Posterior vena cava (tissue), 2 donors: ENCODE measurements around the gene ITSN1. TPM values are rescaled to one million over a fixed set of nuclear protein-coding genes. Genes with fewer than 3 reads are reported as not detected.

Experiments used
- DNase-seq: peaks from one replicate; pipeline ENCODE4 v3.0.0-alpha.2; 2020; ENCODE audit warnings: low spot score
- intact Hi-C, 2 donors: fragments of 100-400 bp; cut with DNase I; formaldehyde crosslinking; loops; one replicate each; pipeline versions ENCODE4 v1.14.1 to v1.14.2; 2022 to 2023
- total RNA-seq, 2 donors: library from RNA; stranded (reverse); fragmentation: NEBNext Ultra II Directional; extraction: Animal tissue kit (Norgen Biotek cat#: 25700); gene quantifications; one replicate each; pipeline ENCODE4 v1.2.1, GENCODE V29; 2021
- donor health status: DM: yes; HTN: yes; CAD: no.
- donor health status: DM: yes; HTN: yes; CAD: no.

Gene ITSN1
- total RNA-seq, 2 donors from 2014 or later: 60.9 to 73.0 TPM

GRCh38 chr21:33892853-33893252 lies 250.6 kb downstream of the ITSN1 start:
- intact Hi-C loops: loop anchor here in 1 of 2 donors (10.0 kb wide), 1 partner anchor 248 kb away; the partner anchor contains the start of genes CRYZL1 and ITSN1
- no peak for DNase-seq

GRCh38 chr21:33893917-33894316 lies 251.6 kb downstream of the ITSN1 start:
- intact Hi-C loops: loop anchor here in 1 of 2 donors (10.0 kb wide), 1 partner anchor 249 kb away; the partner anchor contains the start of genes CRYZL1 and ITSN1
- no peak for DNase-seq

- intact Hi-C loops: loop anchor here in 1 of 2 donors (10.0 kb wide), 1 partner anchor 250 kb away; the partner anchor contains the start of genes CRYZL1 and ITSN1
- DNase-seq: peak; percentile 94
Observed at GRCh38 chr21:33894736-33895288, 252.5 kb downstream of the ITSN1 start.

- intact Hi-C loops: loop anchor here in 1 of 2 donors (10.0 kb wide), 1 partner anchor 251 kb away; the partner anchor contains the start of genes CRYZL1 and ITSN1
- no peak for DNase-seq
Observed at GRCh38 chr21:33895356-33895755, 253.1 kb downstream of the ITSN1 start.

DNA sequence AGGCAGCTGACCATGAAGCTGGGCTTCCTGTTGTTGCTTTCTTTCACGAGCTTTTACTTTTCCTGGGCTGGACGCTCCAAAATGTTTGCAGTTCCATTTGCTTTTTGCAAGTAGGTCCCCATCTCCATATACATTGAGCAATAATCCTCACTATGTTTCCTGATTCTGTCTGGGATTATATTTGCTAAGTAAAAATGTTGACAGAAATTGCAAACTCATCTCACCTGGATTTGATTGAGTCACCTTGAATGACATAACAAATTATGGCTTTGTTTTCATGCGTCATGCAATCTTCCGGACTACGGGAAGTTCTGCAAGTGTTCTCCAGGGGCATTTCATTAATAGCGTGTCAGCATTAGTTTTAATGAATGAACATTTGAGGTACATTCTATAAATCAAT lies 254.4 kb downstream of the ITSN1 start:
- intact Hi-C loops: loop anchor here in 1 of 2 donors (10.0 kb wide), 1 partner anchor 252 kb away; the partner anchor contains the start of genes CRYZL1 and ITSN1
- DNase-seq: no peak

DNA sequence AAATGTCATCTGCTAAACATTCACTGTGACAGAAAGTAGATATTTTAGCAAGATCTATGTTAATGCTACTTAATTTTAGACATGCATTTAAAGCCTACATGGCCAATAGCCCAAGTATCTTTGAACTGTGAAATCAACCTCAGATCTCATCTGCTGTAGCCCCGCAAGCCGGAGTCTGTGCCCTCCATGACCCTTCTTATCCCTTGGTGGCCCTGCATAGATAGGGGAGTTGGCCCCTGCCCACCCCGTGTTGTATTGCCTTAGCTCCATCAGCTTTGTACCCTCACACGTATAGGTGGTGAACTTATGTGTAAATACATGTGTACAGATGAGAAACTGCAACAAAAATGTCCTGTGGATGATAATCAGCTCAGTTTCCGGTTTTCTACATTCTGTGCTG lies 254.8 kb downstream of the ITSN1 start:
- no peak for DNase-seq
- intact Hi-C loops: loop anchor here in 1 of 2 donors (10.0 kb wide), 1 partner anchor 252 kb away; the partner anchor contains the start of genes CRYZL1 and ITSN1

DNA sequence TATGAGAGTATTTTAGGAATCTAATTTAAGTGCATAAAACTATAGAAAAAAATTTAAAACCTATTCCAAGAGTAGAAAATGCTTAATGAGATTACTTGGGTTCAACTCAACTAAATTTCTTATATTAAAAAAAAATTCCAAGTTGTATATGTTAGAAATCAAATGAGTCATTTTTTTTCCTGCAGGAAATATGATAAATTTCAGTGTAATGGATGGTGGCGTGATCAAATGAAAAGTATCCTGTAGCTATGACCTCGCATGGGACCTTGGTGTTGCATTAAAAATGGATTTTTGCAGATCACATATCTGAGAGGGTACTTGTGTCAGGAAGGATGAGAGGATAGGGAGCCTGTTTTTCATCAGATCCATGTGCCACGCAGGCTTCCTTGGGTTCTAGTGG lies 255.4 kb downstream of the ITSN1 start:
- intact Hi-C loops: loop anchor here in 1 of 2 donors (10.0 kb wide), 1 partner anchor 253 kb away; the partner anchor contains the start of genes CRYZL1 and ITSN1
- no peak for DNase-seq

GRCh38 chr21:33898586-33898985 lies 256.3 kb downstream of the ITSN1 start:
- DNase-seq: no peak
- intact Hi-C loops: loop anchor here in 1 of 2 donors (10.0 kb wide), 1 partner anchor 254 kb away; the partner anchor contains the start of genes CRYZL1 and ITSN1

DNA sequence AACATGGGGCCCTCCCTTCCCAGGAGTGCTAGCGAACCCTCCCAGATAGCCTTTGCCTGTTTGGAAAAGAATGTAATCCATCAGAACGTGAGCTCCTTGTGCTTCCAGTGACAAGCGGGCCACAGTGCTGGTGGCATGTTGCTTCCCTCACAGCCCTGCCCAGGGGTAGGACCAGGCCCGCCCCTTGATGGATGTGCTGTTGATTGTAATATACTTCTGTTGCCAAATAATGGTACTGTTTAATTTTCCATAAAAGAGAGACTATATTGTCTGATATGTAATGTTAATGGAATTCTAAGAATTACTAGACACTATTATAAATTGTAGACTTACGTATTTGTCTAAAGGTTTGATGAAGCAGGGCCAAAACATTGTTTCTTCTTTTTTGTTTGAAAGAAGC lies 256.9 kb downstream of the ITSN1 start:
- intact Hi-C loops: loop anchor here in 1 of 2 donors (10.0 kb wide), 1 partner anchor 254 kb away; the partner anchor contains the start of genes CRYZL1 and ITSN1
- no peak for DNase-seq

DNA sequence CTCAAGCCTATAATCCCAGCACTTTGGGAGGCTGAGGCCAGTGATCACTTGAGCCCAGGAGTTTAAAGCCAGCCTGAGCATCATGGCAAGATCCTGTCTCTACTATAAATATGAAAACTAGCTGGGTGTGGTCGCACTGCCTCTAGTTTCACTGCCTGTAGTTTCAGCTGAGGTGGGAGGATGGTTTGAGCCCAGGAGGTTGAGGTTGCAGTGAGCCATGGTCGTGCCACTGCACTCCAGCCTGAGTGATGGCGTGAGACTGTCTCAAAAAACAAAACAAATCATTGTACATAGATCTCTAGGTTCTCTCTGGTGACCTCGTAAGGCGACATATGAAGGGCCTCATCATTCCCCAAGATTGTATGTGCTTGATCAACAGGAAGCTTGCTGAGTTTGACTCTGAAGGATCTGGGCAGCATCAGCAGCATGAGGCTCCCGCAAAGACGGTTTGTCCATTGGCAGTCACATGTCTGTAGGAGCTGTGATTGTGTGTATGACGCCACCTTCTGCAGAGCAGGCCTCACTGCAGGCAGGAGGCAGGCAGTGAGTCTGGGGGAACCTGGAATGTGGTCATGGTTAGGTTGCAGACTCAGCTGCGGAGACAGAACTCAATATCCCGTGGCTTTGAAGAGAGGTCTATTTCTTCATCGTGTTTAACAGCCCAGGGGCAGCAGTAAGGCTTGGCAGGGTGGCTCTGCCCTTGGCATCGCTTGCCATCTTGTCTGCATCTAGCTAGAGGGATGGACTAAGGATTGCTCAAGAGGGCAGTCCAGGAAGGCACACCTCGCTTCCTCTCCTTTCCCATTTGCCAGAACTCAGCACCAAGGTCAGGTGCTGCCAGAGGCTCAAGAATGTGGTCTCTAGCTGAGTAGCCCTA lies 259.3 kb downstream of the ITSN1 start:
- intact Hi-C loops: loop anchor here in 1 of 2 donors (10.0 kb wide), 1 partner anchor 257 kb away; the partner anchor contains the start of genes CRYZL1 and ITSN1
- no peak for DNase-seq

- intact Hi-C loops: loop anchor here in 1 of 2 donors (10.0 kb wide), 1 partner anchor 258 kb away; the partner anchor contains the start of genes CRYZL1 and ITSN1
- DNase-seq: no peak
Observed at GRCh38 chr21:33902349-33902748, 260.0 kb downstream of the ITSN1 start.

- DNase-seq: no peak
- intact Hi-C loops: loop anchor here in 1 of 2 donors (10.0 kb wide), 1 partner anchor 259 kb away; the partner anchor contains the start of genes CRYZL1 and ITSN1
Observed at GRCh38 chr21:33904041-33904440, 261.7 kb downstream of the ITSN1 start.

GRCh38 chr21:33908760-33909159 lies 266.5 kb downstream of the ITSN1 start:
- intact Hi-C loops: loop anchor here in 1 of 2 donors (10.0 kb wide), 1 partner anchor 264 kb away; the partner anchor contains the start of genes CRYZL1 and ITSN1
- DNase-seq: no peak

- intact Hi-C loops: loop anchor here in 1 of 2 donors (5.0 to 10.0 kb wide), 3 partner anchors 265 to 1568 kb away; partner anchors contain the start of genes CRYZL1 and ITSN1
- no peak for DNase-seq
Observed at GRCh38 chr21:33909756-33910155, 267.5 kb downstream of the ITSN1 start.

- DNase-seq: no peak
- intact Hi-C loops: loop anchor here in 1 of 2 donors (5.0 kb wide), 2 partner anchors 1277 to 1563 kb away; no protein-coding TSS in a partner anchor
Observed at GRCh38 chr21:33914188-33914587, 271.9 kb downstream of the ITSN1 start.

GRCh38 chr21:33915368-33916199 lies 273.3 kb downstream of the ITSN1 start, which contains the start of gene ATP5PO:
Gene ATP5PO (minus strand): TSS chr21:33915804. CDS start chr21:33915763, 41 bp downstream.
- intact Hi-C loops: loop anchor here in 1 of 2 donors (5.0 kb wide), 1 partner anchor 432 kb away; no protein-coding TSS in a partner anchor

GRCh38 chr21:33916200-33916567 lies 273.9 kb downstream of the ITSN1 start:
- intact Hi-C loops: loop anchor here in 1 of 2 donors (5.0 kb wide), 1 partner anchor 431 kb away; no protein-coding TSS in a partner anchor
- DNase-seq: no peak

More at GRCh38 chr21:33915368-33916199, 273.3 kb downstream of the ITSN1 start, which contains the start of gene ATP5PO:
- peak; percentile 100 for DNase-seq

GRCh38 chr21:33917421-33917820 lies 275.1 kb downstream of the ITSN1 start:
- no peak for DNase-seq
- intact Hi-C loops: loop anchor here in 1 of 2 donors (5.0 kb wide), 1 partner anchor 430 kb away; no protein-coding TSS in a partner anchor
